ENCODE data around the gene FAM216B. TPM values are rescaled to one million over a fixed set of nuclear protein-coding genes. Genes with fewer than 3 reads are reported as not detected.

FAM216B gene
- total RNA-seq (under 1 TPM in 2 of 5 donors, not detected in 3; under 0.01 to 0.18 TPM), polyA plus RNA-seq (under 1 TPM in 1 of 3 donors, not detected in 2; 0.03 TPM)
- long read RNA-seq, donor 1, result 0 reads
- long read RNA-seq, donor 2, result 0 reads
- long read RNA-seq, donor 3, result 0 reads
- long read RNA-seq, donor 4, result 0 reads
- long read RNA-seq, donor 5, result 0 reads
- long read RNA-seq, donor 6, result 0 reads
- long read RNA-seq, donor 7, result 0 reads
- long read RNA-seq, donor 8, result 0 reads
- long read RNA-seq, donor 9, result 0 reads
- long read RNA-seq, donor 10, result 0 reads

DNA sequence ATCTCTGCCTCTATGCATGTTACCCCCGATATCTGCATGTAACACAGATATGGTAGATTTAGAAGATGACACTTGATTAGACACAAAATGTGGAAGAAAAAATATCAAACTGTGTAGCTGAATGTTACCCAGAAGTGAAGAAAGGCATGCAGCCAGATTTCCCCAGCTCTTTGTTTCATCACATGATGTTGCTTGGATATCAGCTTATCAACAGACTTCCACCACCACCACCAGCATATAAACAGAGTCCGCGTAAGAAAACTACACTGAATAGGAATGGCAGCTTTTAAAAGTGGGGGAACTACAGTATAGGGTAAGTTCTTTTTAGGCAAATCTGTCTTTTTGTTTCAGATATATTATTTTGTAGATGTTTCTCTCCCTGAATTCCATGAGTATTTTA, at the start of gene FAM216B:
Gene FAM216B, plus strand, starts transcription at position 233 of the 400 bp plus-strand sequence. CDS start 2,484 bp downstream, outside the sequence.
- 25 to 55% (median 35%) methylated on average over 3 of the region's 3 CpGs for WGBS, 5 donors
- Histone ChIP-seq H3K4me3 (no peak within 1 kb of the TSS), H3K27ac (no peak within 1 kb of the TSS), H3K36me3 (no peaks in the 10 kb centered on the region), H3K9me3 (no peaks in the 10 kb centered on the region), H3K27me3 (no peaks in the 10 kb centered on the region), H3K4me1 (peaks cover 0 to 5% (median 4%) of the 10 kb centered on the region in 4 donors)
- peak in 1 of 2 donors; percentile 43 for DNase-seq
- intact Hi-C loops (cut with DNase I; ENCODE audit: low total_unique reads), result no loop called here
- TF ChIP-seq, protein P1, sequence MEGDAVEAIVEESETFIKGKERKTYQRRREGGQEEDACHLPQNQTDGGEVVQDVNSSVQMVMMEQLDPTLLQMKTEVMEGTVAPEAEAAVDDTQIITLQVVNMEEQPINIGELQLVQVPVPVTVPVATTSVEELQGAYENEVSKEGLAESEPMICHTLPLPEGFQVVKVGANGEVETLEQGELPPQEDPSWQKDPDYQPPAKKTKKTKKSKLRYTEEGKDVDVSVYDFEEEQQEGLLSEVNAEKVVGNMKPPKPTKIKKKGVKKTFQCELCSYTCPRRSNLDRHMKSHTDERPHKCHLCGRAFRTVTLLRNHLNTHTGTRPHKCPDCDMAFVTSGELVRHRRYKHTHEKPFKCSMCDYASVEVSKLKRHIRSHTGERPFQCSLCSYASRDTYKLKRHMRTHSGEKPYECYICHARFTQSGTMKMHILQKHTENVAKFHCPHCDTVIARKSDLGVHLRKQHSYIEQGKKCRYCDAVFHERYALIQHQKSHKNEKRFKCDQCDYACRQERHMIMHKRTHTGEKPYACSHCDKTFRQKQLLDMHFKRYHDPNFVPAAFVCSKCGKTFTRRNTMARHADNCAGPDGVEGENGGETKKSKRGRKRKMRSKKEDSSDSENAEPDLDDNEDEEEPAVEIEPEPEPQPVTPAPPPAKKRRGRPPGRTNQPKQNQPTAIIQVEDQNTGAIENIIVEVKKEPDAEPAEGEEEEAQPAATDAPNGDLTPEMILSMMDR (IDR thresholded peaks at IDR 0.05), result no peak
- TF ChIP-seq POLR2A (IDR thresholded peaks at IDR 0.05), result no peak

DNA sequence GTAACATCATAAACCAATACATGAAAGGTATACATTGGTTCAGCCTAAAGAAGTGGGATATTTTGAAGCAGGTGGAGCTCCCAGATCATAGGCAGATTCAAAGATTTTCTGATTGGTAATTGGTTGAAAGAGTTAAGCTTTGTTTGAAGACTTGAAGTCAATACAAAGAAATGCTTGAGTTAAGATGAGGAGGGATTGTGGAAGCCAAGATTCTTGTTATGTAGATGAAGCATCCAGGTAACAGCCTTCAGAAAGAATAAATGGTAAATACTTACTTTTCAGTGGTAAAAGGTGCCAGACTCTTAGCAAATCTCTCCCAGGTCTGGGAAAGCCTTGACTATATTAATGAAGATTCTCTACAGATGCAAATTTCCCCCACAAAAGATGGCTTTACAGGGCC, 49.3 kb upstream of the FAM216B start:
- Histone ChIP-seq H3K27ac (no peak overlapping the region), H3K9me3 (no peaks in the 10 kb centered on the region), H3K4me1 (no peaks in the 10 kb centered on the region), H3K27me3 (no peaks in the 10 kb centered on the region), H3K36me3 (no peaks in the 10 kb centered on the region), H3K4me3 (no peak overlapping the region)
- DNase-seq, result no peak
- TF ChIP-seq, protein P1 (IDR thresholded peaks at IDR 0.05), result no peak
- TF ChIP-seq POLR2AphosphoS5 (IDR thresholded peaks at IDR 0.05) (no peak), POLR2A (IDR thresholded peaks at IDR 0.05) (no peak), EP300 (IDR thresholded peaks at IDR 0.05) (no peak)
- intact Hi-C loops (cut with DNase I; ENCODE audit: low total_unique reads), result no loop called here

DNA sequence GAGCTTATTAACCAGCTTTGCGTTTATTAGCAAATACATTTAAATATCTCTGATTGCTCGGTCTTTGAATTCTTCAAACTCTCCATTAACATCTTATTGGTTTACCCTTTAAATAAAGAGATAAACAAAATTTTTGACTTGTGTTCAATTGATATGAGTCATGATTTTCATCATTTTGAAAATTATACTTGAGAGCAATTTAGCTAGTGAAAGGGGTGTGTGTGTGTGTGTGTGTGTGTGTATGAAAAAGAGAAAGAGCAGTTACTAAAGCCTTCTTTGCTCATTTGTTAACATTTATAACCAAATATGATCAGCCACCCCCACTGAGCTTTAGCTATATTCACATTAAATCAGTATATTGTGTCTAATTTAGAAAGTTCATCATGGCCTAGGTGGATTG, 48.3 kb upstream of the FAM216B start:
- WGBS, 5 donors, result 83 to 93% (median 87%) methylated on average over 2 of the region's 2 CpGs
- TF ChIP-seq POLR2AphosphoS5 (IDR thresholded peaks at IDR 0.05), result no peak
- TF ChIP-seq POLR2A (IDR thresholded peaks at IDR 0.05), result no peak
- no peak for TF ChIP-seq EP300 (IDR thresholded peaks at IDR 0.05)
- TF ChIP-seq, protein P1 (IDR thresholded peaks at IDR 0.05), result no peak
- Histone ChIP-seq H3K27me3 (no peaks in the 10 kb centered on the region), H3K4me3 (no peak overlapping the region), H3K27ac (no peak overlapping the region), H3K9me3 (no peaks in the 10 kb centered on the region), H3K36me3 (no peaks in the 10 kb centered on the region), H3K4me1 (no peaks in the 10 kb centered on the region)
- DNase-seq, result no peak
- intact Hi-C loops (cut with DNase I; ENCODE audit: low total_unique reads), result no loop called here

DNA sequence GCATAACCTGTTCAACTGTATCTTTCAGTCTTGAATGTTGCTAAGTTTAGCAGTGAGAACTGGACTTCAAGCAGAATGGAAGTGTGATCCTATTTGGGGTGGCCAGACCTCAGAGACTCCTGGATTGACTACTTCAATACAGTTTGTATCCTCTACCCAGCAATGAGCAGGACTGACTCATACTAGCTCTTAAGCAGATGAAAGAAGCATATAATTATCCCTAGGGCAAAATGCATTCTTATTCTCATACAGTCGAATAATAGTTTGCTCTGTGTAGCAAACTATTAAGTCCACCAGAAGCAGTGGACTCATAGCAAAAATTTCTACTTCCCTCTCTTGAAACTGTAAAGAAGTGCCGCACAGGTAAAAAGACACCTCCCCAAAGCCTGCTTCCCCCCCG, 46.4 kb upstream of the FAM216B start:
- H3K27me3 ChIP-seq, result no peaks in the 10 kb centered on the region
- no peak for DNase-seq
- H3K4me3 ChIP-seq, result no peak overlapping the region
- H3K9me3 ChIP-seq, result no peaks in the 10 kb centered on the region
- TF ChIP-seq POLR2AphosphoS5 (IDR thresholded peaks at IDR 0.05) (no peak), POLR2A (IDR thresholded peaks at IDR 0.05) (no peak), EP300 (IDR thresholded peaks at IDR 0.05) (no peak)
- TF ChIP-seq, protein P1 (IDR thresholded peaks at IDR 0.05), result no peak
- H3K36me3 ChIP-seq, result no peaks in the 10 kb centered on the region
- 91 to 94% (median 92%) methylated on average over 3 of the region's 3 CpGs for WGBS, 5 donors
- intact Hi-C loops (cut with DNase I; ENCODE audit: low total_unique reads), result no loop called here
- H3K27ac ChIP-seq, result no peak overlapping the region
- H3K4me1 ChIP-seq, result no peaks in the 10 kb centered on the region
